ENCODE results near the gene TAS2R14.

TAS2R14 gene

GRCh38 chr12:10966314-10966713, 27.3 kb upstream of the TAS2R14 start:
- no peaks in the 10 kb centered on the region for H3K9me3 ChIP-seq (ENCODE audit: insufficient read depth, low read depth, low read length)
- no peak overlapping the region for H3K4me2 ChIP-seq (ENCODE audit: low read depth, low read length, poor library complexity, severe bottlenecking)
- no peaks in the 10 kb centered on the region for H3K4me1 ChIP-seq (ENCODE audit: insufficient read depth, low read length, poor library complexity, severe bottlenecking)
- H3K9me2 ChIP-seq (replicated peaks; ENCODE audit: low read depth, low read length) = no peaks in the 10 kb centered on the region
- H3K9ac ChIP-seq (ENCODE audit: low read depth, low read length, poor library complexity, severe bottlenecking) = no peak overlapping the region
- H4K20me1 ChIP-seq (ENCODE audit: insufficient read depth, low read length, poor library complexity, severe bottlenecking) = no peaks in the 10 kb centered on the region
- TF ChIP-seq EZH2phosphoT487 (IDR thresholded peaks at IDR 0.05; ENCODE audit: borderline replicate concordance) (no peak), CTCF (conservative IDR thresholded peaks at IDR 0.05; ENCODE audit: low read length) (no peak)
- H3F3A ChIP-seq (ENCODE audit: low read depth) = no peaks in the 10 kb centered on the region
- H3K4me3 ChIP-seq (ENCODE audit: low read length, poor library complexity, severe bottlenecking) = no peak overlapping the region
- H2AFZ ChIP-seq (ENCODE audit: low read length) = no peak overlapping the region
- no peaks in the 10 kb centered on the region for H3K27me3 ChIP-seq (ENCODE audit: insufficient read depth, low read length, poor library complexity, severe bottlenecking)
- no peaks in the 10 kb centered on the region for H3K79me2 ChIP-seq (ENCODE audit: insufficient read depth, low read length)
- no peaks in the 10 kb centered on the region for H3K36me3 ChIP-seq (ENCODE audit: insufficient read depth, low read length)

- H4K20me1 ChIP-seq (ENCODE audit: insufficient read depth, low read length, poor library complexity, severe bottlenecking) = no peaks in the 10 kb centered on the region
- no peaks in the 10 kb centered on the region for H3K9me2 ChIP-seq (replicated peaks; ENCODE audit: low read depth, low read length)
- no peaks in the 10 kb centered on the region for H3K4me1 ChIP-seq (ENCODE audit: insufficient read depth, low read length, poor library complexity, severe bottlenecking)
- TF ChIP-seq EZH2phosphoT487 (IDR thresholded peaks at IDR 0.05; ENCODE audit: borderline replicate concordance) (no peak), CTCF (conservative IDR thresholded peaks at IDR 0.05; ENCODE audit: low read length) (no peak)
- no peaks in the 10 kb centered on the region for H3K36me3 ChIP-seq (ENCODE audit: insufficient read depth, low read length)
- H3K27me3 ChIP-seq (ENCODE audit: insufficient read depth, low read length, poor library complexity, severe bottlenecking) = no peaks in the 10 kb centered on the region
- no peak overlapping the region for H3K9ac ChIP-seq (ENCODE audit: low read depth, low read length, poor library complexity, severe bottlenecking)
- no peaks in the 10 kb centered on the region for H3F3A ChIP-seq (ENCODE audit: low read depth)
- no peaks in the 10 kb centered on the region for H3K79me2 ChIP-seq (ENCODE audit: insufficient read depth, low read length)
- no peak overlapping the region for H2AFZ ChIP-seq (ENCODE audit: low read length)
- H3K9me3 ChIP-seq (ENCODE audit: insufficient read depth, low read depth, low read length) = no peaks in the 10 kb centered on the region
- H3K4me3 ChIP-seq (ENCODE audit: low read length, poor library complexity, severe bottlenecking) = no peak overlapping the region
- H3K4me2 ChIP-seq (ENCODE audit: low read depth, low read length, poor library complexity, severe bottlenecking) = no peak overlapping the region
These were observed 26.4 kb upstream of the TAS2R14 start for GRCh38 chr12:10965476-10965875.

- no peaks in the 10 kb centered on the region for H3K79me2 ChIP-seq (ENCODE audit: insufficient read depth, low read length)
- no peaks in the 10 kb centered on the region for H3K27me3 ChIP-seq (ENCODE audit: insufficient read depth, low read length, poor library complexity, severe bottlenecking)
- H3K4me3 ChIP-seq (ENCODE audit: low read length, poor library complexity, severe bottlenecking) = no peak overlapping the region
- H3K9ac ChIP-seq (ENCODE audit: low read depth, low read length, poor library complexity, severe bottlenecking) = no peak overlapping the region
- H3K9me2 ChIP-seq (replicated peaks; ENCODE audit: low read depth, low read length) = no peaks in the 10 kb centered on the region
- H3K4me2 ChIP-seq (ENCODE audit: low read depth, low read length, poor library complexity, severe bottlenecking) = no peak overlapping the region
- H3K4me1 ChIP-seq (ENCODE audit: insufficient read depth, low read length, poor library complexity, severe bottlenecking) = no peaks in the 10 kb centered on the region
- TF ChIP-seq EZH2phosphoT487 (IDR thresholded peaks at IDR 0.05; ENCODE audit: borderline replicate concordance) = no peak
- TF ChIP-seq CTCF (conservative IDR thresholded peaks at IDR 0.05; ENCODE audit: low read length) = no peak
- H3K36me3 ChIP-seq (ENCODE audit: insufficient read depth, low read length) = no peaks in the 10 kb centered on the region
- no peaks in the 10 kb centered on the region for H3K9me3 ChIP-seq (ENCODE audit: insufficient read depth, low read depth, low read length)
- H3F3A ChIP-seq (ENCODE audit: low read depth) = no peaks in the 10 kb centered on the region
- H2AFZ ChIP-seq (ENCODE audit: low read length) = no peak overlapping the region
- no peaks in the 10 kb centered on the region for H4K20me1 ChIP-seq (ENCODE audit: insufficient read depth, low read length, poor library complexity, severe bottlenecking)
These were observed 21.1 kb upstream of the TAS2R14 start for GRCh38 chr12:10960211-10960610.

Data from Loucy (cell line).